Measurements from ENCODE around the gene PANX2. TPM values are rescaled to one million over a fixed set of nuclear protein-coding genes. Genes with fewer than 3 reads are reported as not detected.

Gene PANX2
- total RNA-seq, 1 donor from 2014 or later: 0.26 TPM

GRCh38 chr22:50225200-50225969 is 54.9 kb downstream of the PANX2 start:
- FAIRE-seq: no peak
- Histone ChIP-seq H3K36me3 (ENCODE audit: control insufficient read depth, insufficient read depth, low read length) (peaks cover 29% of the 10 kb centered on the region), H3K27me3 (ENCODE audit: control insufficient read depth, insufficient read depth, low read length) (no peaks in the 10 kb centered on the region), H3K4me3 (ENCODE audit: low read depth, low read length) (no peak overlapping the region)
- DNase-seq (ENCODE audit: low read depth): no peak
- TF ChIP-seq CTCF (IDR thresholded peaks at IDR 0.05; ENCODE audit: insufficient read depth, low read length, severe bottlenecking): no peak

- no peak for DNase-seq (ENCODE audit: low read depth)
- peaks cover 25% of the 10 kb centered on the region for H3K36me3 ChIP-seq (ENCODE audit: control insufficient read depth, insufficient read depth, low read length)
- TF ChIP-seq CTCF (IDR thresholded peaks at IDR 0.05; ENCODE audit: insufficient read depth, low read length, severe bottlenecking): no peak
- H3K27me3 ChIP-seq (ENCODE audit: control insufficient read depth, insufficient read depth, low read length): no peaks in the 10 kb centered on the region
- no peak overlapping the region for H3K4me3 ChIP-seq (ENCODE audit: low read depth, low read length)
- no peak for FAIRE-seq
Observed at GRCh38 chr22:50226063-50226874, 55.7 kb downstream of the PANX2 start.

- DNase-seq (ENCODE audit: low read depth) (no peak), FAIRE-seq (no peak)
- Histone ChIP-seq H3K4me3 (ENCODE audit: low read depth, low read length) (no peak overlapping the region), H3K27me3 (ENCODE audit: control insufficient read depth, insufficient read depth, low read length) (no peaks in the 10 kb centered on the region), H3K36me3 (ENCODE audit: control insufficient read depth, insufficient read depth, low read length) (peaks cover 21% of the 10 kb centered on the region)
- no peak for TF ChIP-seq CTCF (IDR thresholded peaks at IDR 0.05; ENCODE audit: insufficient read depth, low read length, severe bottlenecking)
Observed at GRCh38 chr22:50226875-50227165, 56.3 kb downstream of the PANX2 start.

GRCh38 chr22:50227579-50228215 is 57.2 kb downstream of the PANX2 start:
- Histone ChIP-seq H3K27me3 (ENCODE audit: control insufficient read depth, insufficient read depth, low read length) (no peaks in the 10 kb centered on the region), H3K4me3 (ENCODE audit: low read depth, low read length) (no peak overlapping the region), H3K36me3 (ENCODE audit: control insufficient read depth, insufficient read depth, low read length) (peaks cover 18% of the 10 kb centered on the region)
- TF ChIP-seq CTCF (IDR thresholded peaks at IDR 0.05; ENCODE audit: insufficient read depth, low read length, severe bottlenecking): no peak
- DNase-seq (ENCODE audit: low read depth) (no peak), FAIRE-seq (no peak)

GRCh38 chr22:50228366-50228765 is 57.8 kb downstream of the PANX2 start:
- Histone ChIP-seq H3K27me3 (ENCODE audit: control insufficient read depth, insufficient read depth, low read length) (no peaks in the 10 kb centered on the region), H3K36me3 (ENCODE audit: control insufficient read depth, insufficient read depth, low read length) (peaks cover 18% of the 10 kb centered on the region), H3K4me3 (ENCODE audit: low read depth, low read length) (no peak overlapping the region)
- no peak for TF ChIP-seq CTCF (IDR thresholded peaks at IDR 0.05; ENCODE audit: insufficient read depth, low read length, severe bottlenecking)
- FAIRE-seq: no peak
- DNase-seq (ENCODE audit: low read depth): no peak
